ENCODE measurements around the gene CCNF.
A peak's percentile ranks its signal among the peaks of the same experiment; 100 is the strongest.
"Not testable (repeated sequence)": the region's sequence is repeated elsewhere in the genome, so short reads cannot be mapped to it uniquely, and the experiment has no call there.

The CCNF gene

DNA sequence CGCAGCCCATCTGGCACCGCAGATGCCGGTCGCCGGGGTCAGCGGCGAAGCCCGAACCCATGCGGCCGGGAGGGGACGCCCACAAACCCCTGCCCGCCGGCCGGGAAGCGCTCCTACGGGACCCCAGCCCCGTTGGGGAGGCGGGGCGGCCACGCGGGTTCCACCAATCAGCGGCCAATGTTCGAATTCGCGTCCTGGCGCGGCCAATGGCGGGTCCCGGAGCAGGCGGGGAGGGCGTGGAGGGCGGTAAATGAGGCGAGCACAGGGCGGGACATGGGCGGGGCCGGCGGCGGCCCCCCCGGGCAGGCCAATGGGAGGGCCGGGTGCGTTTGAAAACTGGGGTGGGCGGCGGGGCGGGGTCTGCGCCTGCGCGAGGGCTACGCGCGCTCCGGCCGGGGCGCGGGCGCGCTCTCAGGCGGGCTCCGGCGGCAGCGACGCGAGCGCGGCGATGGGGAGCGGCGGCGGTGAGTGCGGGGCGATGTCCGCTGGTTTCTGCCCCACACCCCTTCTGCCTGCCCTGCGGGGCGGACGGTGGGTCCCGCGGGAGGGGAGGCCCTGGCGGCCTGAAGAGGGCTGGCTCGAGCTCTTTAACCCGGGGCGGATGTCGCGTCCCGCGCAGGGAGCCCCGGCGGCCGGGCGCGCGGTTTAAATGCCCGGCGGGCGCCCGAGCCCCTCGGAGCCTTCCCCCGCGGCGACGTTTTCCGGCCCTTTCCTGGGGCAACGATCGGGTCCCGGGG, at the start of gene CCNF:
TSS of gene CCNF (plus strand) at position 414 of the 737 bp plus-strand sequence. CDS start at position 449, 35 bp downstream.
- in situ Hi-C loops (cut with MboI; ENCODE audit: low pct_unique_long_range_greater_than_20kb, low sequenced_read_pairs, unreplicated experiment) = loop anchor here (10.0 kb wide), 1 partner anchor 74 kb away; no protein-coding TSS in a partner anchor
- TF ChIP-seq, protein P1, sequence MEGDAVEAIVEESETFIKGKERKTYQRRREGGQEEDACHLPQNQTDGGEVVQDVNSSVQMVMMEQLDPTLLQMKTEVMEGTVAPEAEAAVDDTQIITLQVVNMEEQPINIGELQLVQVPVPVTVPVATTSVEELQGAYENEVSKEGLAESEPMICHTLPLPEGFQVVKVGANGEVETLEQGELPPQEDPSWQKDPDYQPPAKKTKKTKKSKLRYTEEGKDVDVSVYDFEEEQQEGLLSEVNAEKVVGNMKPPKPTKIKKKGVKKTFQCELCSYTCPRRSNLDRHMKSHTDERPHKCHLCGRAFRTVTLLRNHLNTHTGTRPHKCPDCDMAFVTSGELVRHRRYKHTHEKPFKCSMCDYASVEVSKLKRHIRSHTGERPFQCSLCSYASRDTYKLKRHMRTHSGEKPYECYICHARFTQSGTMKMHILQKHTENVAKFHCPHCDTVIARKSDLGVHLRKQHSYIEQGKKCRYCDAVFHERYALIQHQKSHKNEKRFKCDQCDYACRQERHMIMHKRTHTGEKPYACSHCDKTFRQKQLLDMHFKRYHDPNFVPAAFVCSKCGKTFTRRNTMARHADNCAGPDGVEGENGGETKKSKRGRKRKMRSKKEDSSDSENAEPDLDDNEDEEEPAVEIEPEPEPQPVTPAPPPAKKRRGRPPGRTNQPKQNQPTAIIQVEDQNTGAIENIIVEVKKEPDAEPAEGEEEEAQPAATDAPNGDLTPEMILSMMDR (IDR thresholded peaks at IDR 0.05; ENCODE audit: extremely low read depth, insufficient read depth, missing control alignments) = peak; percentile 4

GRCh38 chr16:2383501-2383900, 45.7 kb upstream of the CCNF start:
- TF ChIP-seq, protein P1 (IDR thresholded peaks at IDR 0.05; ENCODE audit: extremely low read depth, insufficient read depth, missing control alignments) = no peak
- in situ Hi-C loops (cut with MboI; ENCODE audit: low pct_unique_long_range_greater_than_20kb, low sequenced_read_pairs, unreplicated experiment) = no loop called here
- no peak for DNase-seq (ENCODE audit: low spot score)

More for the DNA sequence above, at the start of gene CCNF:
- DNase-seq (ENCODE audit: low spot score) = peak; percentile 100

DNA sequence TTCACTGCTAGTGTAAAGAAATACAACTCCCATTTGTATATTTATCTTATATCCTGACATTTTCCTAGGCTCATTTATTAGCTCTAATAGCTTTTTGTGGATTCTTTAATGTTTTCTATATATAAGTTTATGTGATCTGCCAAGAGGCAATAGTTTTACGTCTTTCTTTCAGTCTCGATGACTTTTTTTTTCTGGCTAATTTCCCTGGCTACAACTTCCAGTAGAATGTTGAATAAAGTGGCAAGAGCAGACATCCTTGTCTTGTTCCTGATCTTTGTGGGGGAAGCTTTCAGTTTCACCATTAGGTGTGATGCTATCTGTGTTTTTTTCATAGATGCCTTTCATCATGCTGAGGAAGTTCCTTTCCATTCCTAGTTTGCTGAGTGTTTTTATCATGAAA, 44.8 kb upstream of the CCNF start:
- TF ChIP-seq, protein P1 (IDR thresholded peaks at IDR 0.05; ENCODE audit: extremely low read depth, insufficient read depth, missing control alignments) = no peak
- DNase-seq (ENCODE audit: low spot score) = no peak
- in situ Hi-C loops (cut with MboI; ENCODE audit: low pct_unique_long_range_greater_than_20kb, low sequenced_read_pairs, unreplicated experiment) = no loop called here

- in situ Hi-C loops (cut with MboI; ENCODE audit: low pct_unique_long_range_greater_than_20kb, low sequenced_read_pairs, unreplicated experiment) = no loop called here
- DNase-seq (ENCODE audit: low spot score) = no peak
- TF ChIP-seq, protein P1 (IDR thresholded peaks at IDR 0.05; ENCODE audit: extremely low read depth, insufficient read depth, missing control alignments) = no peak
Measured at GRCh38 chr16:2385190-2385836, 43.9 kb upstream of the CCNF start.

GRCh38 chr16:2385982-2386381, 43.3 kb upstream of the CCNF start:
- in situ Hi-C loops (cut with MboI; ENCODE audit: low pct_unique_long_range_greater_than_20kb, low sequenced_read_pairs, unreplicated experiment); DNase-seq (ENCODE audit: low spot score): not testable (repeated sequence)

DNA sequence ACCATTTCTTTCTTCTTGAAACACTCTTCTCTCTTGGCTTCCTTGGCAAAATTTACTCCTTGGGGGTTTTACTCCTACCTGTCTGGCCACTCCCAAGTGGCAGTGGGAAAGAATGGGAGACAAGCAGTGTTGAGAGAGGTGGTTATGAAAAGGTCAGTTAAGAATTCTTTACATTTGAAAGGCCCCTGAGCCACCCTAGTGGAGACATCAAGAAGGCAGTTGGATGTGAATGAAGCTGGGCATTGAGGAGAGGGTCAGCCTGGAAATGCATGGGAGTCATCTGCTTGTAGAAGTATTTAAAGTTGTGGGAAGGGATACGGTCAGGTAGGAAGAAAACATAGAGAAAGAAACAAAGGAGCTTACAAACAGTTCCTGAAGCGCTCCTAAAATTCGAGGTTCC, 42.3 kb upstream of the CCNF start:
- in situ Hi-C loops (cut with MboI; ENCODE audit: low pct_unique_long_range_greater_than_20kb, low sequenced_read_pairs, unreplicated experiment) = no loop called here
- TF ChIP-seq, protein P1 (IDR thresholded peaks at IDR 0.05; ENCODE audit: extremely low read depth, insufficient read depth, missing control alignments) = no peak
- no peak for DNase-seq (ENCODE audit: low spot score)
